Tibial artery (tissue), 4 donors: ENCODE data around the gene ENTPD6.
A peak's percentile ranks its signal among the peaks of the same experiment; 100 is the strongest.

Source experiments
- DNase-seq, 2 donors: peaks; one replicate each; pipeline ENCODE4 v3.0.0-alpha.2; 2019
- H3K27ac ChIP-seq, 2 donors: fragments of 200-600 bp; sonication (generic) in 1 of 2; 1 replicate in 1 of 2; 2 replicates in 1 of 2; pipeline ENCODE4 v1.5.1; 2018 to 2019; ENCODE audit warnings: mild to moderate bottlenecking in 1 of 2
- H3K27me3 ChIP-seq, 2 donors: fragments of 200-600 bp; sonication (generic) in 1 of 2; one replicate each; pipeline versions ENCODE4 v1.5.1 to v1.6.0; 2016 to 2019
- H3K36me3 ChIP-seq, 3 donors: fragments of 200-600 bp; sonication (generic) in 2 of 3; one replicate each; pipeline ENCODE4 v1.5.1; 2016 to 2019; ENCODE audit warnings: mild to moderate bottlenecking in 2 of 3
- H3K4me1 ChIP-seq, 4 donors: fragments of 200-600 bp; sonication (generic) in 2 of 4; 1 replicate in 3 of 4; 2 replicates in 1 of 4; pipeline ENCODE4 v1.5.1; 2016 to 2019
- H3K4me3 ChIP-seq, 2 donors: fragments of 200-600 bp; sonication (generic) in 1 of 2; 1 replicate in 1 of 2; 2 replicates in 1 of 2; pipeline ENCODE4 v1.5.1; 2018 to 2019; ENCODE audit warnings: mild to moderate bottlenecking in 2 of 2
- H3K9me3 ChIP-seq, 3 donors: fragments of 200-600 bp; sonication (generic) in 1 of 3; one replicate each; pipeline ENCODE4 v1.5.1; 2016 to 2019
- CTCF ChIP-seq, 2 experiments: fragments of 200-600 bp in 1 of 2; fragments of 450-650 bp in 1 of 2; IDR thresholded peaks; one replicate each; pipeline ENCODE4 v1.5.1; 2017 to 2019; ENCODE audit warnings: antibody characterized with exemption in 2 of 2, mild to moderate bottlenecking in 1 of 2, moderate library complexity in 1 of 2
- intact Hi-C: fragments of 100-400 bp; cut with DNase I; formaldehyde crosslinking; loops from one replicate; pipeline ENCODE4 v1.15.0; 2023; ENCODE audit warnings: low total_unique reads

The ENTPD6 gene

GRCh38 chr20:25195014-25195961 is at the start of gene ENTPD6:
Gene ENTPD6, plus strand, starts transcription at chr20:25195712. Its CDS starts 10,825 bp downstream, at chr20:25206537.
- H3K36me3 ChIP-seq, result no peaks in the 10 kb centered on the region
- peak; percentile 88 to 96 for DNase-seq
- no peak for TF ChIP-seq CTCF (IDR thresholded peaks at IDR 0.05)
- H3K4me3 ChIP-seq, result peak within 1 kb of the TSS; percentile 62 to 79
- H3K4me1 ChIP-seq, result peaks cover 0 to 40% (median 24%) of the 10 kb centered on the region in 4 donors
- no peaks in the 10 kb centered on the region for H3K27me3 ChIP-seq
- intact Hi-C loops, result loop anchor here (5.0 to 10.0 kb wide), 3 partner anchors 37 to 200 kb away; partner anchors contain the start of genes ABHD12 and PYGB
- peak within 1 kb of the TSS; percentile 79 to 86 for H3K27ac ChIP-seq
- H3K9me3 ChIP-seq, result no peaks in the 10 kb centered on the region

- H3K36me3 ChIP-seq, result no peaks in the 10 kb centered on the region
- intact Hi-C loops, result no loop called here
These were observed 48.5 kb upstream of the ENTPD6 start for GRCh38 chr20:25146976-25147375.

GRCh38 chr20:25147716-25148115 is 47.8 kb upstream of the ENTPD6 start:
- no peak for DNase-seq
- Histone ChIP-seq H3K36me3 (no peaks in the 10 kb centered on the region), H3K27me3 (peaks cover 0 to 50% of the 10 kb centered on the region in 2 donors), H3K4me3 (no peak overlapping the region), H3K9me3 (no peaks in the 10 kb centered on the region), H3K4me1 (peaks cover 0 to 11% (median 10%) of the 10 kb centered on the region in 4 donors), H3K27ac (no peak overlapping the region)
- TF ChIP-seq CTCF (IDR thresholded peaks at IDR 0.05), result no peak
- intact Hi-C loops, result no loop called here

More at GRCh38 chr20:25146976-25147375, 48.5 kb upstream of the ENTPD6 start:
- H3K27me3 ChIP-seq, result peaks cover 0 to 57% of the 10 kb centered on the region in 2 donors
- no peaks in the 10 kb centered on the region for H3K9me3 ChIP-seq
- DNase-seq, result no peak
- H3K4me3 ChIP-seq, result no peak overlapping the region
- TF ChIP-seq CTCF (IDR thresholded peaks at IDR 0.05), result no peak
- H3K27ac ChIP-seq, result no peak overlapping the region
- H3K4me1 ChIP-seq, result peaks cover 0 to 11% (median 10%) of the 10 kb centered on the region in 4 donors

GRCh38 chr20:25148181-25148981 is 47.1 kb upstream of the ENTPD6 start:
- H3K9me3 ChIP-seq, result no peaks in the 10 kb centered on the region
- peaks cover 0 to 47% of the 10 kb centered on the region in 2 donors for H3K27me3 ChIP-seq
- H3K4me3 ChIP-seq, result peak overlapping the region; percentile 25 to 47
- intact Hi-C loops, result no loop called here
- no peak overlapping the region for H3K27ac ChIP-seq
- peak; percentile 44 to 79 for DNase-seq
- no peaks in the 10 kb centered on the region for H3K36me3 ChIP-seq
- peaks cover 0 to 11% (median 10%) of the 10 kb centered on the region in 4 donors for H3K4me1 ChIP-seq
- TF ChIP-seq CTCF (IDR thresholded peaks at IDR 0.05), result no peak

- no peaks in the 10 kb centered on the region for H3K9me3 ChIP-seq
- peak overlapping the region in 1 of 2 donors; percentile 47 for H3K4me3 ChIP-seq
- no peak for DNase-seq
- peaks cover 0 to 44% of the 10 kb centered on the region in 2 donors for H3K27me3 ChIP-seq
- intact Hi-C loops, result no loop called here
- H3K27ac ChIP-seq, result no peak overlapping the region
- H3K36me3 ChIP-seq, result no peaks in the 10 kb centered on the region
- peaks cover 0 to 11% (median 10%) of the 10 kb centered on the region in 4 donors for H3K4me1 ChIP-seq
- TF ChIP-seq CTCF (IDR thresholded peaks at IDR 0.05), result no peak
These were observed 46.3 kb upstream of the ENTPD6 start for GRCh38 chr20:25148982-25149846.
